GM18951 (cell line): ENCODE data around the gene RNPS1.

Source experiments
- POLR2A ChIP-seq: IDR thresholded peaks from 4 replicates; pipeline ENCODE4 v1.6.1; 2011; ENCODE audit warnings: mild to moderate bottlenecking; ENCODE audit not compliant: insufficient read length, insufficient read depth; ENCODE audit errors: extremely low read depth
- in situ Hi-C: fragments of 300-500 bp; cut with MboI; formaldehyde crosslinking; loops from one replicate; pipeline ENCODE4 v1.12.0; 2022; ENCODE audit warnings: low sequenced_read_pairs, mixed read lengths, inconsistent platforms; ENCODE audit not compliant: unreplicated experiment

The RNPS1 gene

GRCh38 chr16:2232094-2232990 lies 35.6 kb downstream of the RNPS1 start:
- in situ Hi-C loops = no loop called here
- no peak for TF ChIP-seq POLR2A

GRCh38 chr16:2231016-2231931 lies 36.7 kb downstream of the RNPS1 start:
- in situ Hi-C loops = no loop called here
- no peak for TF ChIP-seq POLR2A

- TF ChIP-seq POLR2A = no peak
- in situ Hi-C loops = no loop called here
Measured at GRCh38 chr16:2230376-2230775, 37.5 kb downstream of the RNPS1 start.

GRCh38 chr16:2229632-2230250 lies 38.2 kb downstream of the RNPS1 start:
- TF ChIP-seq POLR2A = no peak
- in situ Hi-C loops = no loop called here

- in situ Hi-C loops = no loop called here
- no peak for TF ChIP-seq POLR2A
Measured at GRCh38 chr16:2229091-2229490, 38.8 kb downstream of the RNPS1 start.

- TF ChIP-seq POLR2A = no peak
- in situ Hi-C loops = no loop called here
Measured at GRCh38 chr16:2228161-2228824, 39.6 kb downstream of the RNPS1 start.

GRCh38 chr16:2226918-2227317 lies 41.0 kb downstream of the RNPS1 start:
- no peak for TF ChIP-seq POLR2A

GRCh38 chr16:2226245-2226793 lies 41.6 kb downstream of the RNPS1 start:
- TF ChIP-seq POLR2A = no peak
- in situ Hi-C loops = no loop called here

More at GRCh38 chr16:2226918-2227317, 41.0 kb downstream of the RNPS1 start:
- in situ Hi-C loops = no loop called here

GRCh38 chr16:2223942-2224486 lies 43.9 kb downstream of the RNPS1 start:
- no peak for TF ChIP-seq POLR2A
- in situ Hi-C loops = no loop called here

- in situ Hi-C loops = no loop called here
- peak; percentile 98 for TF ChIP-seq POLR2A
Measured at GRCh38 chr16:2223221-2223941, 44.5 kb downstream of the RNPS1 start, which contains the start of gene E4F1. TSS of gene E4F1 (plus strand) at chr16:2223591. CDS start at chr16:2223614, 23 bp downstream.

- in situ Hi-C loops = no loop called here
- TF ChIP-seq POLR2A = no peak
Measured at GRCh38 chr16:2216330-2216729, 51.6 kb downstream of the RNPS1 start.

- in situ Hi-C loops = no loop called here
- TF ChIP-seq POLR2A = no peak
Measured at GRCh38 chr16:2214719-2214968, 53.3 kb downstream of the RNPS1 start, which contains the start of gene PGP. TSS of gene PGP (minus strand) at chr16:2214840. CDS start at chr16:2214777, 63 bp downstream.
